Psoas muscle (tissue), 8 donors: ENCODE results near the gene BIRC6. TPM values are rescaled to one million over a fixed set of nuclear protein-coding genes. Genes with fewer than 3 reads are reported as not detected.

Source experiments
- ATAC-seq, 4 donors: fragments of 200-7000 bp; cut with Tn5 transposase; one replicate each; pipeline ENCODE4 v1.9.1; 2020; ENCODE audit warnings: moderate library complexity in 3 of 4, mild to moderate bottlenecking in 2 of 4
- DNase-seq, 2 donors: peaks; one replicate each; pipeline ENCODE4 v3.0.0-alpha.2; 2020
- H3K27ac ChIP-seq: fragments of 200-600 bp; one replicate; pipeline ENCODE4 v1.8.0; 2022
- H3K27me3 ChIP-seq, 3 donors: fragments of 200-600 bp in 1 of 3; one replicate each; pipeline versions ENCODE4 v1.6.1 to v1.8.0; 2013 to 2022; ENCODE audit warnings: low read length in 2 of 3, mild to moderate bottlenecking in 2 of 3, moderate library complexity in 1 of 3; ENCODE audit not compliant: insufficient read depth in 3 of 3
- H3K36me3 ChIP-seq, 2 donors: fragments of 200-600 bp in 1 of 2; one replicate each; pipeline versions ENCODE4 v1.6.1 to v1.8.0; 2013 to 2022; ENCODE audit warnings: low read depth in 1 of 2, mild to moderate bottlenecking in 1 of 2, moderate library complexity in 1 of 2; ENCODE audit not compliant: insufficient read depth in 1 of 2
- H3K4me1 ChIP-seq: fragments of 200-600 bp; one replicate; pipeline ENCODE4 v1.8.0; 2022
- H3K4me3 ChIP-seq: fragments of 200-600 bp; one replicate; pipeline ENCODE4 v1.8.0; 2022; ENCODE audit warnings: mild to moderate bottlenecking
- H3K9me3 ChIP-seq: fragments of 200-600 bp; one replicate; pipeline ENCODE4 v1.8.0; 2022
- WGBS, 3 donors: extraction: QIAGEN DNeasy Blood & Tissue Kit; methylation state at CpG; one replicate each; pipeline versions ENCODE4 v1.1.6 to v1.1.7; 2013; 5-methylcytosine and 5-hydroxymethylcytosine counted together
- intact Hi-C, 2 donors: fragments of 100-400 bp; cut with DNase I; formaldehyde crosslinking; loops; one replicate each; pipeline versions ENCODE4 v1.11.0 to v1.14.2; 2022
- polyA plus RNA-seq, 3 donors: library from polyadenylated mRNA; stranded (reverse); fragments of 200-250 nt; gene quantifications; one replicate each; pipeline ENCODE4 v1.2.3, GENCODE V29; 2013
- total RNA-seq, 4 donors: library from RNA; stranded (reverse); fragmentation: NEBNext Ultra II Directional in 2 of 4; extraction: Animal tissue kit (Norgen Biotek cat#: 25700) in 2 of 4; gene quantifications; one replicate each; pipeline versions ENCODE4 v1.2.1 to v1.2.4, GENCODE V29; 2021 to 2023
- TF ChIP-seq, protein P1 (sequence below): fragments of 200-600 bp; IDR thresholded peaks from one replicate; pipeline ENCODE4 v1.8.0; 2022; ENCODE audit warnings: antibody characterized with exemption
- donor health status: healthy with polysubstance abuse.
- donor health status: DM: no; HTN: no; CAD: no; lungs with moderate emphysema.
- donor health status: Bipolar disorder and iron deficiency.
- donor health status: healthy.
- donor health status: DM: yes; HTN: yes; CAD: no.
- donor health status: DM: no; HTN: no; CAD: no.
- donor health status: DM: no; HTN: no; CAD: no.
- donor health status: DM: yes; HTN: yes; CAD: no.

Gene BIRC6
- total and polyA plus RNA-seq, 7 donors, result 11.1 to 66.7 (median 38.1) TPM

DNA sequence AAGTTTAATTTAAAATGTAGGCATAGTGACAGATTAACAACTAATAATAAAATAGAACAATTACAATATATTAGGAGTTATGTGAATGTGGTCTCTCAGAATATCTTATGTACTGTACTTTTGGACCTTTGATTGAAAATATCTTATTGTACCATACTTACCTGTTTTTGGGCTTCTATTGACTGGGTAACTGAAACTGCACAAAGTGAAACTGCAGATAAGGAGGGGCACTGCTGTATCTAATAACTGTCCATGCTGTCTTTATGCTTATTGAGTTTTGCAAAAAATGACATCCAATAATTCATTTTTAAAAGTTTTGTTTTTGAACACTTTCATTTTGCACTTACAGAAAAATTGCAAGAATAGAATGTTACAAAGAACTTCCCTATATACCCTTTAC lies 19.9 kb downstream of the BIRC6 start:
- H3K4me3 ChIP-seq, result no peak overlapping the region
- no peak overlapping the region for H3K27ac ChIP-seq
- ATAC-seq (no peak), DNase-seq (no peak)
- H3K4me1 ChIP-seq, result peaks cover 28% of the 10 kb centered on the region
- intact Hi-C loops, result loop anchor here in 1 of 2 donors (10.0 kb wide), 1 partner anchor 48 kb away; no protein-coding TSS in a partner anchor
- TF ChIP-seq, protein P1, sequence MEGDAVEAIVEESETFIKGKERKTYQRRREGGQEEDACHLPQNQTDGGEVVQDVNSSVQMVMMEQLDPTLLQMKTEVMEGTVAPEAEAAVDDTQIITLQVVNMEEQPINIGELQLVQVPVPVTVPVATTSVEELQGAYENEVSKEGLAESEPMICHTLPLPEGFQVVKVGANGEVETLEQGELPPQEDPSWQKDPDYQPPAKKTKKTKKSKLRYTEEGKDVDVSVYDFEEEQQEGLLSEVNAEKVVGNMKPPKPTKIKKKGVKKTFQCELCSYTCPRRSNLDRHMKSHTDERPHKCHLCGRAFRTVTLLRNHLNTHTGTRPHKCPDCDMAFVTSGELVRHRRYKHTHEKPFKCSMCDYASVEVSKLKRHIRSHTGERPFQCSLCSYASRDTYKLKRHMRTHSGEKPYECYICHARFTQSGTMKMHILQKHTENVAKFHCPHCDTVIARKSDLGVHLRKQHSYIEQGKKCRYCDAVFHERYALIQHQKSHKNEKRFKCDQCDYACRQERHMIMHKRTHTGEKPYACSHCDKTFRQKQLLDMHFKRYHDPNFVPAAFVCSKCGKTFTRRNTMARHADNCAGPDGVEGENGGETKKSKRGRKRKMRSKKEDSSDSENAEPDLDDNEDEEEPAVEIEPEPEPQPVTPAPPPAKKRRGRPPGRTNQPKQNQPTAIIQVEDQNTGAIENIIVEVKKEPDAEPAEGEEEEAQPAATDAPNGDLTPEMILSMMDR, result no peak
- no peaks in the 10 kb centered on the region for H3K27me3 ChIP-seq
- no peaks in the 10 kb centered on the region for H3K9me3 ChIP-seq
- no peaks in the 10 kb centered on the region for H3K36me3 ChIP-seq

DNA sequence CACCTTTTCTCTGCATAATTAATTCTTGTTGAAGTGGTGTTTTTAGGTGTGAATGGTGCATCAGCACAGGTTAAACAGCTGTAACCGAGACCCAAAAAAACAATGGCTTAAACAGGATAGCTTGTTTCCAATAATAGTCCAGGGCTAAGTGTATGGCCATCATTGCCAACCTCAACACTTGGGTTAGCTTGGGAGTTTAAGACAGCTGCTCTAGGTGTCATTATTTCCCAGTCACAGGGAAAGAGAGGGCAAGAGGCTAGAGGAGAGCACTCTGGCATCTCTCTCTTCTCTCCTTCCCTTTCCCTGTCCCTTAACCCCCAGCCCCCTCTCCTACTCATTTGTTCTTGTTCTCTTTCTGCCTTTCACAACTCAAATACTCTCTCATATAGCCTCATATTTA lies 21.1 kb downstream of the BIRC6 start:
- peaks cover 28% of the 10 kb centered on the region for H3K4me1 ChIP-seq
- H3K27ac ChIP-seq, result peak overlapping the region; percentile 75
- WGBS, 3 donors, result 31 to 39% (median 32%) methylated on average over 1 of the region's 1 CpG
- no peaks in the 10 kb centered on the region for H3K9me3 ChIP-seq
- TF ChIP-seq, protein P1, result no peak
- no peaks in the 10 kb centered on the region for H3K36me3 ChIP-seq
- ATAC-seq (peak; percentile 83 to 96 (median 88)), DNase-seq (no peak)
- H3K4me3 ChIP-seq, result no peak overlapping the region
- intact Hi-C loops, result loop anchor here in 1 of 2 donors (10.0 kb wide), 1 partner anchor 47 kb away; no protein-coding TSS in a partner anchor
- H3K27me3 ChIP-seq, result no peaks in the 10 kb centered on the region

DNA sequence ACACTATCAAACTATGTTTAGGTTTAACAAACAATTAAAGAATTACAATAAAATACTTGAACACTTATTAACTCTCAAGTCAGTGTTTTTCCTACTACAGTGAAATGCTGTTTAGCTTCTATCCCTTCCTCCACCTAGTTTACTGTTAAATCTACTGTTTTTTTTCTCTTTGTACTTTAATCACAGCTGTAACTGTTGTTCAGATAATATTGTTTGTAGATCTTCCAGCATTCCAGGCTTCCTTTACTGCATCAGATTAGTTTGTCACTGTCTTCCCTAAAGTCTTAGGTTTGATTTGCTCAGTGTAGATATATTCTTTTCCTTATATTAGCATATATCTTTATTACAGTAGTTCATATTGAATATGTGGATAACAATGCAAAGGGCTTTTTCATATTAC lies 22.5 kb downstream of the BIRC6 start:
- peak overlapping the region; percentile 75 for H3K27ac ChIP-seq
- TF ChIP-seq, protein P1, result no peak
- peaks cover 0 to 9% of the 10 kb centered on the region in 2 donors for H3K36me3 ChIP-seq
- peaks cover 29% of the 10 kb centered on the region for H3K4me1 ChIP-seq
- DNase-seq (no peak), ATAC-seq (no peak)
- H3K27me3 ChIP-seq, result no peaks in the 10 kb centered on the region
- intact Hi-C loops, result loop anchor here in 1 of 2 donors (10.0 kb wide), 1 partner anchor 45 kb away; no protein-coding TSS in a partner anchor
- H3K9me3 ChIP-seq, result no peaks in the 10 kb centered on the region
- no peak overlapping the region for H3K4me3 ChIP-seq

DNA sequence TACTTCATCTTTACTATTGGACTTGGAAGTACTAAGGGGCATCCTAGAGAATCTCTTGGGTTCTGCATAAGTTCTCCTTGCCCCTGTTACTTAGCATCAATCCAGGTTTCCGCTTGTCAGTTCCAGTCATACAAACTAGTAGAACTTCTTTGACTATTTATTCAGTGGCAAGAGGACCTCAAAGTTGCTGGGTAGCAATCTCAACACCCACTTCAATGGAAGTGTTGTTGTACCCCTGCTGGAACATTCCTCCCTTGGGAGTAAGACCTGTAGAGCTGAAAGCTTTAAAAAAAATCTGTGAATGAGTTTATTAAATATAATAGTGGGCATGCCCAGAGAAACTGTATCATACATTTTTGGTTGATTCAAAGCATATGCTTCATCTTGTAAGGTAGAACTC lies 27.0 kb downstream of the BIRC6 start:
- ATAC-seq, result no peak
- intact Hi-C loops, result no loop called here
- DNase-seq, result no peak
- TF ChIP-seq, protein P1, result no peak
- H3K27me3 ChIP-seq, result no peaks in the 10 kb centered on the region
- 97 to 99% (median 97%) methylated on average over 1 of the region's 1 CpG for WGBS, 3 donors
- no peak overlapping the region for H3K27ac ChIP-seq
- peaks cover 0 to 50% of the 10 kb centered on the region in 2 donors for H3K36me3 ChIP-seq
- H3K4me3 ChIP-seq, result no peak overlapping the region
- peaks cover 22% of the 10 kb centered on the region for H3K4me1 ChIP-seq
- no peaks in the 10 kb centered on the region for H3K9me3 ChIP-seq

DNA sequence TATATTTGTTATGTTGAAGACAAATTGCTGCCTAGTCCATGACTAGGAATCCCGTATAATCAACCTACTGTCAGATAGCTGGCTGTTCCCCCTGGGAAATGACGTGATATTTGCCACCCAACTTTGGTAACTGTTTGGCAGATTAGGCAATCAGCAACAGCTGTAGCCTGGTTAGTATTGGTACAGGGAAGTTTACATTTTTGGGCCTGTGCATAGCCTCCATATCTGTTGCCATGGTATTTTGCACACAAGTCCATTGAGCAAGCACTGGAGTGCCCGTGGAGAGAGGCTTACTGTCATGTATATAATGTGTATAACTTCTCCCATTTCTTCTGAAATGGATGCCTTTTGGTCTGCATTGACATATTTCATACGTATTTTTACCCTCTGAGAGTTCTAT lies 27.7 kb downstream of the BIRC6 start:
- Histone ChIP-seq H3K4me1 (peaks cover 17% of the 10 kb centered on the region), H3K9me3 (no peaks in the 10 kb centered on the region), H3K27ac (no peak overlapping the region), H3K4me3 (no peak overlapping the region), H3K36me3 (peaks cover 0 to 57% of the 10 kb centered on the region in 2 donors), H3K27me3 (no peaks in the 10 kb centered on the region)
- DNase-seq, result no peak
- 54 to 83% (median 60%) methylated on average over 4 of the region's 4 CpGs for WGBS, 3 donors
- ATAC-seq, result peak in 3 of 4 donors; percentile 39 to 63 (median 49)
- intact Hi-C loops, result no loop called here
- TF ChIP-seq, protein P1, result no peak
